ENCODE results near the gene KAZN.

DNA sequence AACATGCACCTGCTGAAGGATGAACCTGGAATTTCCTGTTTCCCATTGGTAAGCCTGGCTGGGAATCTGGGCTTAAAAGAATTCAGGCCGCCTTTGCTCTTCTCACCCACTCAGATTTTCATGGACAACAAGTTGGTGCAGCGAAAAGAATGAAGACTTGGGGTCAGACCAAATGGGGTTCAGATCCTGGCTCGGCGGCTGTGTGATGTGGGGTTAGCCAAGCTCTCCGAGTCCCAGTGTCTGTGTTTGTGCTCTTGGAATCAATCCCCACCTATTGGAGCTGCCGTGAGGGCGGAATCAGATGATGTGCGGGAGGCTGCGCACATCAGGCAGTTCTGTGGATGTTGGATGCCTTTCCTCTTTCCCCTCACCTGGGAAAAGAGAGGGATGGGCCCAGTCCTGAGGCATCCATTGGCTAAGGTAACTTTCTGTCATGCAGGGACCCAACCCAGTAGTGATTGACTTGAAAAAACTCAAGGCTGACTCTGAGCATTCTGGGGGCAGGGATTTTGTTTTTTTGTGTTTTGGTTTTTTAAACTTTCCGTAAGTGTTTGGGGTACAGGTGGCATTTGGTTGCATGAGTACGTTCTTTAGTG lies 228.3 kb downstream of the KAZN start:
- TF ChIP-seq, protein P1, sequence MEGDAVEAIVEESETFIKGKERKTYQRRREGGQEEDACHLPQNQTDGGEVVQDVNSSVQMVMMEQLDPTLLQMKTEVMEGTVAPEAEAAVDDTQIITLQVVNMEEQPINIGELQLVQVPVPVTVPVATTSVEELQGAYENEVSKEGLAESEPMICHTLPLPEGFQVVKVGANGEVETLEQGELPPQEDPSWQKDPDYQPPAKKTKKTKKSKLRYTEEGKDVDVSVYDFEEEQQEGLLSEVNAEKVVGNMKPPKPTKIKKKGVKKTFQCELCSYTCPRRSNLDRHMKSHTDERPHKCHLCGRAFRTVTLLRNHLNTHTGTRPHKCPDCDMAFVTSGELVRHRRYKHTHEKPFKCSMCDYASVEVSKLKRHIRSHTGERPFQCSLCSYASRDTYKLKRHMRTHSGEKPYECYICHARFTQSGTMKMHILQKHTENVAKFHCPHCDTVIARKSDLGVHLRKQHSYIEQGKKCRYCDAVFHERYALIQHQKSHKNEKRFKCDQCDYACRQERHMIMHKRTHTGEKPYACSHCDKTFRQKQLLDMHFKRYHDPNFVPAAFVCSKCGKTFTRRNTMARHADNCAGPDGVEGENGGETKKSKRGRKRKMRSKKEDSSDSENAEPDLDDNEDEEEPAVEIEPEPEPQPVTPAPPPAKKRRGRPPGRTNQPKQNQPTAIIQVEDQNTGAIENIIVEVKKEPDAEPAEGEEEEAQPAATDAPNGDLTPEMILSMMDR (IDR thresholded peaks at IDR 0.05): no peak
- TF ChIP-seq, protein P2, sequence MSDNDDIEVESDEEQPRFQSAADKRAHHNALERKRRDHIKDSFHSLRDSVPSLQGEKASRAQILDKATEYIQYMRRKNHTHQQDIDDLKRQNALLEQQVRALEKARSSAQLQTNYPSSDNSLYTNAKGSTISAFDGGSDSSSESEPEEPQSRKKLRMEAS (IDR thresholded peaks at IDR 0.05): no peak
- TF ChIP-seq RAD21 (conservative IDR thresholded peaks at IDR 0.05 in 1 of 2, IDR thresholded peaks at IDR 0.05 in 1 of 2) (no peak), ZFP36 (IDR thresholded peaks at IDR 0.05; ENCODE audit: borderline replicate concordance, partially characterized antibody) (no peak), MAFK (IDR thresholded peaks at IDR 0.05; ENCODE audit: partially characterized antibody) (no peak), PHF8 (IDR thresholded peaks at IDR 0.05; ENCODE audit: borderline replicate concordance, low read depth) (no peak)

Measured in A549 (cell line).